Erythroblast (primary cell): Measurements from ENCODE around the gene IL1RN.
"Not testable (repeated sequence)": the region's sequence is repeated elsewhere in the genome, so short reads cannot be mapped to it uniquely, and the experiment has no call there.

Experiments
- GATA1 ChIP-seq: IDR thresholded peaks from 2 replicates; pipeline ENCODE4 v1.6.1; 2011; ENCODE audit warnings: low read depth, mild to moderate bottlenecking, control low read depth, low read length, moderate library complexity
- POLR2A ChIP-seq: IDR thresholded peaks from 2 replicates; pipeline ENCODE4 v1.6.1; 2011; ENCODE audit warnings: mild to moderate bottlenecking, low read length

GRCh38 chr2:113096842-113097618, 30.4 kb upstream of the IL1RN start:
- TF ChIP-seq POLR2A, GATA1: not testable (repeated sequence)
